CD14-positive monocyte (primary cell): ENCODE results near the gene CHST12. TPM values are rescaled to one million over a fixed set of nuclear protein-coding genes. Genes with fewer than 3 reads are reported as not detected.

ENCODE experiments used
- DNase-seq, 3 donors: peaks; one replicate each; pipeline ENCODE4 v3.0.0-alpha.2; 2011 to 2022
- H2AFZ ChIP-seq: 2 replicates; pipeline ENCODE4 v1.6.0; 2012; ENCODE audit warnings: mild to moderate bottlenecking, low read depth, low read length, inconsistent platforms; ENCODE audit not compliant: insufficient read depth, poor library complexity, severe bottlenecking
- H3K27ac ChIP-seq, 2 donors: 1 replicate in 1 of 2; 2 replicates in 1 of 2; pipeline ENCODE4 v1.5.1; 2012 to 2013; ENCODE audit warnings: low read length in 2 of 2, control low read depth in 1 of 2, inconsistent platforms in 1 of 2, low read depth in 1 of 2, mild to moderate bottlenecking in 1 of 2
- H3K27me3 ChIP-seq, 2 donors: one replicate each; pipeline versions ENCODE4 v1.6.0 to v1.6.1; 2011 to 2013; ENCODE audit warnings: low read length in 2 of 2; ENCODE audit not compliant: control insufficient read depth in 2 of 2, insufficient read depth in 2 of 2
- H3K36me3 ChIP-seq, 2 donors: replicated peaks in 1 of 2; 1 replicate in 1 of 2; 2 replicates in 1 of 2; pipeline versions ENCODE4 v1.5.1 to v1.6.1; 2012 to 2013; ENCODE audit warnings: low read length in 2 of 2, control low read depth in 1 of 2, inconsistent platforms in 1 of 2, mild to moderate bottlenecking in 1 of 2; ENCODE audit not compliant: insufficient read depth in 2 of 2, control insufficient read depth in 1 of 2
- H3K4me1 ChIP-seq, 2 donors: 1 replicate in 1 of 2; 2 replicates in 1 of 2; pipeline versions ENCODE4 v1.5.1 to v1.6.1; 2012 to 2013; ENCODE audit warnings: low read length in 2 of 2, control low read depth in 1 of 2, inconsistent platforms in 1 of 2, mild to moderate bottlenecking in 1 of 2, moderate library complexity in 1 of 2; ENCODE audit not compliant: insufficient read depth in 2 of 2, control insufficient read depth in 1 of 2
- H3K4me2 ChIP-seq: replicated peaks from 2 replicates; pipeline ENCODE3; 2012; ENCODE audit warnings: low read length, moderate library complexity, mild to moderate bottlenecking; ENCODE audit not compliant: poor library complexity, severe bottlenecking; ENCODE audit errors: extremely low read depth
- H3K4me3 ChIP-seq, 3 experiments: fragments of 200-600 bp in 1 of 3; sonication (generic) in 1 of 3; replicated peaks in 1 of 3; 1 replicate in 2 of 3; 2 replicates in 1 of 3; pipeline ENCODE4 v1.5.1; 2011 to 2013; ENCODE audit warnings: low read length in 3 of 3, mild to moderate bottlenecking in 3 of 3, control low read depth in 2 of 3, low read depth in 2 of 3, inconsistent platforms in 1 of 3, moderate library complexity in 1 of 3
- H3K79me2 ChIP-seq: 2 replicates; pipeline ENCODE4 v1.6.0; 2012; ENCODE audit warnings: mild to moderate bottlenecking, control low read depth, inconsistent platforms, low read length, moderate library complexity; ENCODE audit not compliant: insufficient read depth
- H3K9ac ChIP-seq: 2 replicates; pipeline ENCODE4 v1.6.0; 2017; ENCODE audit warnings: low read length, mild to moderate bottlenecking; ENCODE audit not compliant: insufficient read depth, poor library complexity, severe bottlenecking
- H3K9me3 ChIP-seq, 2 donors: replicated peaks in 1 of 2; 1 replicate in 1 of 2; 2 replicates in 1 of 2; pipeline versions ENCODE4 v1.5.1 to v1.6.1; 2012 to 2013; ENCODE audit warnings: low read length in 2 of 2, control low read depth in 1 of 2; ENCODE audit not compliant: control insufficient read depth in 1 of 2, insufficient read depth in 1 of 2
- H4K20me1 ChIP-seq: 2 replicates; pipeline ENCODE4 v1.6.0; 2012; ENCODE audit warnings: mild to moderate bottlenecking, low read length, control low read depth, moderate library complexity; ENCODE audit not compliant: insufficient read depth
- H3K27ac Mint-ChIP-seq, 7 donors: one replicate each; pipeline ENCODE4 v1.8.0; 2020; ENCODE audit warnings: mild to moderate bottlenecking in 7 of 7, mixed read lengths in 7 of 7, moderate library complexity in 6 of 7, inconsistent platforms in 2 of 7
- H3K27me3 Mint-ChIP-seq, 3 donors: one replicate each; pipeline ENCODE4 v1.8.0; 2021 to 2022; ENCODE audit warnings: low read depth in 3 of 3, mild to moderate bottlenecking in 3 of 3, mixed read lengths in 3 of 3, moderate library complexity in 3 of 3, inconsistent platforms in 1 of 3
- H3K36me3 Mint-ChIP-seq, 2 donors: one replicate each; pipeline ENCODE4 v1.8.0; 2020; ENCODE audit warnings: mixed read lengths in 2 of 2, inconsistent platforms in 1 of 2, mild to moderate bottlenecking in 1 of 2
- H3K4me1 Mint-ChIP-seq: one replicate; pipeline ENCODE4 v1.8.0; 2020; ENCODE audit warnings: mild to moderate bottlenecking, mixed read lengths
- H3K4me3 Mint-ChIP-seq, 2 donors: one replicate each; pipeline ENCODE4 v1.8.0; 2020; ENCODE audit warnings: mild to moderate bottlenecking in 2 of 2, mixed read lengths in 2 of 2, moderate library complexity in 1 of 2
- H3K9me3 Mint-ChIP-seq, 7 donors: one replicate each; pipeline ENCODE4 v1.8.0; 2020 to 2022; ENCODE audit warnings: mixed read lengths in 7 of 7, mild to moderate bottlenecking in 6 of 7, moderate library complexity in 6 of 7, inconsistent platforms in 2 of 7
- WGBS: methylation state at CpG from one replicate; pipeline ENCODE4 v1.1.5; 2013; ENCODE audit warnings: missing lambda C conversion rate; ENCODE audit not compliant: insufficient coverage; 5-methylcytosine and 5-hydroxymethylcytosine counted together
- intact Hi-C, 2 donors: fragments of 100-400 bp; cut with micrococcal nuclease; formaldehyde crosslinking; loops; one replicate each; pipeline versions ENCODE4 v1.15.0 to v1.15.1; 2023
- polyA plus RNA-seq, 3 donors: library from polyadenylated mRNA; depleted of rRNA in 1 of 3; unstranded in 2 of 3; stranded (reverse) in 1 of 3; fragments of 300-500 nt in 2 of 3; fragments of >200 nt in 1 of 3; fragmentation: Illumina TruSeq in 2 of 3; gene quantifications; 1 replicate in 2 of 3; 2 replicates in 1 of 3; pipeline ENCODE4 v1.2.3, GENCODE V29; 2012 to 2021
- TF ChIP-seq, protein P1 (sequence below): fragments of 200-600 bp; IDR thresholded peaks from one replicate; pipeline ENCODE4 v1.8.0; 2022; ENCODE audit warnings: antibody characterized with exemption, mild to moderate bottlenecking

CHST12 gene
- polyA plus RNA-seq, 3 donors: 5.8 to 10.6 (median 7.5) TPM

- Histone ChIP-seq H3K36me3 (no peaks in the 10 kb centered on the region), H3K27me3 (peaks cover 0 to 3% of the 10 kb centered on the region in 2 donors), H3K4me3 (no peak overlapping the region), H3K4me1 (peaks cover 0 to 5% of the 10 kb centered on the region in 2 donors), H3K27ac (no peak overlapping the region), H3K9me3 (no peaks in the 10 kb centered on the region), H3K79me2 (no peaks in the 10 kb centered on the region), H3K9ac (no peak overlapping the region), H3K4me2 (no peak overlapping the region), H2AFZ (no peak overlapping the region), H4K20me1 (no peaks in the 10 kb centered on the region)
- H3K4me3 Mint-ChIP-seq: no peak overlapping the region
- no peak for DNase-seq
- TF ChIP-seq, protein P1, sequence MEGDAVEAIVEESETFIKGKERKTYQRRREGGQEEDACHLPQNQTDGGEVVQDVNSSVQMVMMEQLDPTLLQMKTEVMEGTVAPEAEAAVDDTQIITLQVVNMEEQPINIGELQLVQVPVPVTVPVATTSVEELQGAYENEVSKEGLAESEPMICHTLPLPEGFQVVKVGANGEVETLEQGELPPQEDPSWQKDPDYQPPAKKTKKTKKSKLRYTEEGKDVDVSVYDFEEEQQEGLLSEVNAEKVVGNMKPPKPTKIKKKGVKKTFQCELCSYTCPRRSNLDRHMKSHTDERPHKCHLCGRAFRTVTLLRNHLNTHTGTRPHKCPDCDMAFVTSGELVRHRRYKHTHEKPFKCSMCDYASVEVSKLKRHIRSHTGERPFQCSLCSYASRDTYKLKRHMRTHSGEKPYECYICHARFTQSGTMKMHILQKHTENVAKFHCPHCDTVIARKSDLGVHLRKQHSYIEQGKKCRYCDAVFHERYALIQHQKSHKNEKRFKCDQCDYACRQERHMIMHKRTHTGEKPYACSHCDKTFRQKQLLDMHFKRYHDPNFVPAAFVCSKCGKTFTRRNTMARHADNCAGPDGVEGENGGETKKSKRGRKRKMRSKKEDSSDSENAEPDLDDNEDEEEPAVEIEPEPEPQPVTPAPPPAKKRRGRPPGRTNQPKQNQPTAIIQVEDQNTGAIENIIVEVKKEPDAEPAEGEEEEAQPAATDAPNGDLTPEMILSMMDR: no peak
- H3K36me3 Mint-ChIP-seq: no peaks in the 10 kb centered on the region
- H3K4me1 Mint-ChIP-seq: peaks cover 7% of the 10 kb centered on the region
- intact Hi-C loops: no loop called here
- H3K27me3 Mint-ChIP-seq: peaks cover 3 to 36% (median 6%) of the 10 kb centered on the region in 3 donors
- no peak overlapping the region for H3K27ac Mint-ChIP-seq
- H3K9me3 Mint-ChIP-seq: peaks cover 0 to 6% (median 1%) of the 10 kb centered on the region in 7 donors
- WGBS: 92% methylated on average over 9 of the region's 13 CpGs
Measured at GRCh38 chr7:2490181-2490651, 86.8 kb downstream of the CHST12 start.

DNA sequence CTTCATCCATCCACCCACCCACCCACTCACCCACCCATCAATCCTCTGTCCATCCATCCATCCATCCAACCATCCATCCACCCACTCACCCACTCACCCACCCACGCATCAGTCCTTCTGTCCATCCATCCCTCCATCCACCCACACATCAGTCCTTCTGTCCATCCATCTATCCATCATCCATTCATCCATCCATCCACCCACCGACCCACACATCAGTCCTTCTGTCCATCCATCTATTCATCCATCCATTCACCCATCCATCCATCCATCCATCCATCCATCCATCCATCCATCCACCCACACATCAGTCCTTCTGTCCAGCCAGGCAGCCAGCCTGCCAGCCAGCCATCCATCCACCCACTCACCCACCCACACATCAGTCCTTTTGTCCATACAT lies 88.6 kb downstream of the CHST12 start:
- Histone ChIP-seq H3K27me3 (peaks cover 0 to 3% of the 10 kb centered on the region in 2 donors), H3K79me2 (no peaks in the 10 kb centered on the region), H3K9ac (no peak overlapping the region), H3K36me3 (no peaks in the 10 kb centered on the region), H4K20me1 (no peaks in the 10 kb centered on the region), H3K4me1 (peaks cover 0 to 5% of the 10 kb centered on the region in 2 donors), H2AFZ (no peak overlapping the region), H3K27ac (no peak overlapping the region), H3K9me3 (no peaks in the 10 kb centered on the region), H3K4me2 (no peak overlapping the region), H3K4me3 (no peak overlapping the region)
- intact Hi-C loops: no loop called here
- peaks cover 7% of the 10 kb centered on the region for H3K4me1 Mint-ChIP-seq
- no peaks in the 10 kb centered on the region for H3K36me3 Mint-ChIP-seq
- H3K4me3 Mint-ChIP-seq: peak overlapping the region in 1 of 2 donors; percentile 66
- H3K27me3 Mint-ChIP-seq: peaks cover 6 to 43% (median 11%) of the 10 kb centered on the region in 3 donors
- DNase-seq: no peak
- H3K9me3 Mint-ChIP-seq: peaks cover 0 to 8% (median 2%) of the 10 kb centered on the region in 7 donors
- WGBS: 100% methylated on average over 2 of the region's 2 CpGs
- H3K27ac Mint-ChIP-seq: no peak overlapping the region
- TF ChIP-seq, protein P1: no peak
